Activated CD8-positive, alpha-beta memory T cell treated with anti-CD3 and anti-CD28 coated beads, Interleukin-2, amount 50 U/mL, for 24 hours (primary cell): Measurements from ENCODE around the gene CCDC85C.

Experiments
- DNase-seq: peaks from one replicate; pipeline ENCODE4 v3.0.0-alpha.2; 2020; ENCODE audit errors: extremely low read depth

CCDC85C gene

DNA sequence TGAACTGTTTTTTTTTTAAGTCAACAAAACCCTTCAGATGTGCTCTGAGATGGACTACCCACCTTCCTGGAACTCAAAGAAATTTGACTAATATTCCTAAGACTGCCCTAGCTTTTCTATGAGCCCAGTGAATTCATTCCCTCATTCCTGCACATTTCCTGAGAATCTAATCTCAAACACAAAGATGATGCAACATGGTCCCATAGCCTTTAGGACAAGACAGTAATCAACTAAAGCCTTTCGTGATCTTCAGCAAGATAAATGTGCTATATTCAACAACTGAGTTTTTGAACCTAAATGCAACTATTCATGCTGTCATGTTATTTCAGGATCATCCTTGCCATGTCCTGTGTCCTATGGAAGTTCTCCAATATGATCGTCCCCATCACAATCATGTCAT, 128.3 kb downstream of the CCDC85C start:
- DNase-seq, result no peak

DNA sequence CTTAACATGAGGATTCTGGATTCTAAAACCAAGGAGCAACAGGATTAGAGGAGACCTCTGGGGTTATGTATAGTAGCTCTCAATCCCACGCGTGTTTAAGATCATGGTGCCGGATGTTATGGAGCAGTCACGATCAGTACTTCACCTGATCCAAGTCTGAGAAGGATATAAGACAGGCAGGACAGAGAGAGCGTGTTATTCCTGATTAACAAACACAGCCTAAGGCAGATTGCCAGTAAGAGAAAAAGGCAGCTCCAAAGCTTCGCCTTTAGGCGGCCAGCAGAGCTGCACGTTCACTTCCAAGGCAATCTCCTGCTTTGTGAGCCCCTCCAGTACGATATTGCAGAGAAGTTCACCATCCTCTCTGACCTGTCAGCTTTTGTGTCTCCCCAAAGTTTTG, 128.8 kb downstream of the CCDC85C start:
- DNase-seq, result no peak

GRCh38 chr14:99473458-99473857, 130.5 kb downstream of the CCDC85C start:
- no peak for DNase-seq

DNA sequence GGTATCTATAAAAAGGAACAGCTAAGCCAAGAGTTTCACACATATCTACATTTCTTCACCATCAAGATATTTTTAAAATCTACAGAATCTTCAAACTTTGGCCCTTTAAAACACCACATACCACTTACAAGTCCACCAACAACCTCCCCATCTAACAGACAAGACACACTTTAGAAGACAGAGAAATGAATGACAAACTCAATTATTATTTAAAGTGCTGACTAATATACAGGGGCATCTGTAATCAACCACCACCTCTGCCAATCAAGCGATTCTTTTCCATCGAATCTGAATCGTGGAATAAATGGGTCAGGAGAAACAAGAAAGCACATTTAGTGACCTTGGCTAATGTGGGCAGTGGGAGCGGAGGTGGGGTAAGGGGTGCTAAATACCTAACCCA, 131.1 kb downstream of the CCDC85C start:
- DNase-seq, result no peak

- no peak for DNase-seq
Measured at GRCh38 chr14:99471731-99472130, 132.3 kb downstream of the CCDC85C start.

- no peak for DNase-seq
Measured at GRCh38 chr14:99468836-99469592, 135.0 kb downstream of the CCDC85C start.

DNA sequence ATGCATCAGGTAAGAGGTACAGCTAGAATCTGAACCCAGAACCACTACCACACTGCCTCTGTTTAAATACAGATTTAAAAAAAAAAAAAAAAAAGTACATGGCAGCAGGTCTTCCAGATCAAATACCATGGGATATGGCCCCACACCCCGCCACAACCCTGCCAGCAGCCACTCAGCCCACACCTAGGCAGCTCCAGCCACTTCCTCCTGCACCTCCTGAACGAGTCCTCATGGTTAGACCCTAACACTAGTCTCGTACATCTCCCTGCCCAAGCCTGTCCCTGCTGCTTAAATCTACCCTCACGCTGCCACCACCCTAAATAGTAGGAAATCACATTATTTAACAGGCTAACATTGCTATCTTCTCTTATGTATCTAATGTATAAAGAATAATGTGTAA, 135.9 kb downstream of the CCDC85C start:
- DNase-seq, result no peak

DNA sequence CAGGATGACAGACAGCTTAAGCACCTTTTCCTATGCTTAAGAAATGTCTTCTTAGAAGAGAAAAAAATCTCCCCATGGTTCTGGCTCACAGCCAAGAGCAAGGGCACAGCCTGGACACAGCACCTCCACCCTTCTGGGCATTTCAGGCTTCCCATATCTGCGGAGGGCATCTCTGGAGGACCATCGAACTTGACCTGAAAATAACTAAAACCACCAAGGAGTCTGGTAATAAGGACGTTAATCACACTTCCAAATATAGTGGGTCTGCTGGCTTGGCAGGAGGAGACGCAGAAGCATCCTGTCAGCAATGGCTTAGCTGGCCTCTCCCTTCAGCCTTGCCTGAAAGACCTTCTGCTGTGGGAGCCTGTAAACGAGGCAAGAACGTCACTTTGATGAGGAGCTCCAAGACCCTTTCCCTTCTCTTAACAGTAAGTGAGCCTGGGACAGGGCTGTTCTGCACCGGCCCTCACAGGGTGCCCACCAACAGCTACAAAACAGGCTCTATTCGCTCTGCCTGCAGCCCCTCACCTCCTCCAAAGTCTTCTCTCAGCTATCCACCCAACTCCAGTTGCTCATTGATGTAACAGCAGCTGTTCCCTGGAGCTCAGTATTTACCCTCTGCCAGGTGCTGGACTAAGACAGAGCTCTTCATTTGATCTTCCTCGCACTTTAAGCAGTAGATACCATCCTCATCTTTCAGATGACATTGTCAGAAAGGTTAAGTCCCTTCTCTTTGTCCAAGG, 136.5 kb downstream of the CCDC85C start:
- DNase-seq, result no peak

DNA sequence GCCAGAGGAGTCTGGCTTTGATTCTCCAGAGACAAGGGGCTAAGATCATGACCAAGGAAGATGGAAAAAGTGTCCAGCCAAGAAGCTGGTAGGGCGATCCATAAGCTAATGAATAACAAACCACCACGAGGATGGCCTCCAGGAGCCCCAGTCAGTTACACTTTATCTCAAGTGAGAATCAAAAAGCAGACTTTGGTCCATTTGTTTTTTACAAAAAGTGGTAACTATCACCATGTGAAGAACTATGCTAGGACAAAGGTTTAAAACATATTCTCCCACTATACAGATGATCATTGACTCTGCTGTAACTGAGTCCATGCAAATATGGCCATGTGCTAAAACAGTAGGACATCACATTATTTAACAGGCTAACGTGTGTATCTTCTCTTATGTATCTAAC, 137.2 kb downstream of the CCDC85C start:
- DNase-seq, result no peak

DNA sequence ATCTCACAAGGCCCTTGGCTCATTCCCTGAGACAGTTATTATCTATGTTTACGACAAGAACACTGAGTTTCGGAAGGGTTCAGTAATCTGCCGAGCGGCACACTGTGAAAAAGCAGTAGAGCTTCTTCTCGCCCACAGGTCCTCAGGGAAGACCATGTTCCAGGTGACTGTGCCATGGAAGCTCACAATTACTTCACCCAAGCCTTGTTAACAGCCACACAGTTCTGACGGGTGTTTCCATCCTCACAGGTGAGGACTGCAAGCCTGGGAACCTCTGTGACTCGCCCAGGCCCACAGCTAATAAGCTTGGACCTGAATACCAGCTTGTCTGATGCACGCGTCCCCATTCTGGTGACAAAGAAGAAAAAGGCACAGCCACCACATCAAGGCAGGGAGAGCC, 138.7 kb downstream of the CCDC85C start:
- DNase-seq, result no peak

DNA sequence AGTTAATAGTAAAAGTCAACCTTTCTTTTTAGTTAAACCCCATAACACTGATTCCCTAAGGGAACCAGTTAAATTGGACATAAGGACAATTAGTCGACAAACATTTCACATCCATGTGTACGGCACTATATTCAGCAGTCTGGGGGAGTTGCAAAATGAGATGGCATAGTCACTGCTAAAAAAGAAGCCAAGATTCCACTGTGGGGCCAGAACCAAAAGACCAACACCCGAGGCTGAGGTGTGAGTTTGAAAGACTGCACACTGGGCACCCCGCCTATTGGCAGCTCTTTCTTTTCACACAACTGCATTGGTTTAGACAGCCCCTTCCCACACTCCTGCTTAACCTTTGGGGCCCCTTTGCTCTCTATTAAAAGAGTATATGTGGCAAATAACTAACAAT, 140.0 kb downstream of the CCDC85C start:
- DNase-seq, result no peak

DNA sequence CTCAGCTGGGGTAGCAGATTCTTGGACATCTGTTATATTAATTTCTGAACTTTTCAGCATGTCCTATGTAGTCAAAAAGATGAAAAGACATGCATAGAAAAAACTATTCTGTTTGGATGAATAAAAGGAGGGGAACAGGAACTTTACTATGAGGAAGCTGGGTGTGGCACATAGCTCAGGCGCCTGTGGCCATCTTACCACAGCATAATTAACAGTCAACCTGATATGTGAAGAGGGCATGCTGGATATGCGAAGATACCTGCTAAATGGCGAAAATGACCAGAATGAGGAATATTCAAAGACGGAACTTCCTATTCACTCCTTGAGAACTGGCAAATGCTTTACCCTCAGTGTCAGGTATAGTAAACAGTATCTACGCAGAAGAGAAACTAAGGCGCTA, 141.8 kb downstream of the CCDC85C start:
- no peak for DNase-seq

GRCh38 chr14:99461411-99462085, 142.5 kb downstream of the CCDC85C start:
- no peak for DNase-seq

GRCh38 chr14:99460793-99461192, 143.2 kb downstream of the CCDC85C start:
- no peak for DNase-seq

DNA sequence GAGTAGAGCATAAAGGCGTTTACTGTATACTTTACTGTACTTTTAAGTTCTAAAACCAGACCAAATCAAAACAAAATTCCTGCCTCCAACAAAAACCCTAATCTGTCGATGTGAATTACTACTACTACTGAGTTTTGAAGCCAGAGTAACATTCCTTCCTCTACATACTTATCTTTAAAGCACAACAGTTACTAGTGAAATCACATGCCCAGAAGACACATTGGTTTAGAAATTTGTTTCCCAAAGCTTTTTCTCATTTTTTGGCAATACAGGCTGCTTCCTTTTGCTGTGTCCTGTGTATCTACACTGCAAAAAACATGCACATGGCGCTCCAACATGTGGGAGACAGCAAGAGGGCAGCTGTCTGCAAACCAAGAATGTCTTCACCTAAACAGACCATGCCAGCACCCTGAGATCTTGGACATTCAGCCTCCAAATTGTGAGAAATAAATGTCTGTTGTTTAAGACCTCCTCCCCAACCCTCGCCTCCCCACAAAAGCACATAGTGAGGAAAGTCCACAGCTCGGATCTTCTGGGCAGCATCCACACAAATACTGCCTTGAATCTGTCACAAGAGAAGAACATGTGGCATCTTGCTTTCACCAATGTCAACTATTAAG, 144.4 kb downstream of the CCDC85C start:
- DNase-seq, result no peak

- no peak for DNase-seq
Measured at GRCh38 chr14:99454246-99454645, 149.8 kb downstream of the CCDC85C start.

- DNase-seq, result no peak
Measured at GRCh38 chr14:99452968-99453367, 151.0 kb downstream of the CCDC85C start.

DNA sequence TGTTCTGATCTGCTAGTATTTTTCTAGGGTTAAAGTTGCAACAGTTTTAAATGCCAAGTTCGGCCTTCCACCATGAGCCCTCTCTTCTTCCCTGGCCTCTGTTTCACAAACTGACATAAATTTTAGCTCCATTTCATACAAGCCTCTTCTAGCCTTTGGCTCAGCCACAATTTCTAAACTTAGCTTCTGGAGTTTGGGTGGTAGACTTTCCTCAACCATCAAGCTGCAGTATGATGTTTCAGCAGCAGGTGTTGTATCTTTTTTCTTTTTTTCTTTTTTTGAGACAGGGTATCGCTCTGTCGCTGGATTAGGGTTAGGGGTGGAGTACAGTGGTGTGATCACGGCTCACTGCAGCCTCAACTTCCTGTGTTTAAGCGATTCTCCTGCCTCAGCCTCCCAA, 152.8 kb downstream of the CCDC85C start:
- no peak for DNase-seq

GRCh38 chr14:99450266-99450665, 153.7 kb downstream of the CCDC85C start:
- no peak for DNase-seq
